ENCODE results near the gene COPZ2.

- TF ChIP-seq CTCF (conservative IDR thresholded peaks at IDR 0.05), result no peak
- TF ChIP-seq ZFX (IDR thresholded peaks at IDR 0.05), result no peak
Observed at GRCh38 chr17:48027322-48027981, 10.1 kb downstream of the COPZ2 start.
